Endothelial cell (in vitro differentiated cells): ENCODE measurements around the gene SFMBT2. TPM values are rescaled to one million over a fixed set of nuclear protein-coding genes. Genes with fewer than 3 reads are reported as not detected.

Experiments
- DNase-seq: peaks from one replicate; pipeline ENCODE4 v3.0.0; 2021; ENCODE audit warnings: low spot score
- H3K27ac Mint-ChIP-seq: one replicate; pipeline ENCODE4 v1.8.0; 2021; ENCODE audit warnings: mixed read lengths, inconsistent platforms; ENCODE audit not compliant: unreplicated experiment
- H3K27me3 Mint-ChIP-seq: one replicate; pipeline ENCODE4 v1.8.0; 2021; ENCODE audit warnings: mild to moderate bottlenecking, moderate library complexity, mixed read lengths, inconsistent platforms; ENCODE audit not compliant: unreplicated experiment
- H3K36me3 Mint-ChIP-seq: one replicate; pipeline ENCODE4 v1.8.0; 2021; ENCODE audit warnings: mild to moderate bottlenecking, low read depth, mixed read lengths, inconsistent platforms; ENCODE audit not compliant: unreplicated experiment
- H3K4me1 Mint-ChIP-seq: one replicate; pipeline ENCODE4 v1.8.0; 2021; ENCODE audit warnings: mild to moderate bottlenecking, mixed read lengths, inconsistent platforms; ENCODE audit not compliant: unreplicated experiment
- H3K4me3 Mint-ChIP-seq: one replicate; pipeline ENCODE4 v1.8.0; 2021; ENCODE audit warnings: mild to moderate bottlenecking, mixed read lengths, inconsistent platforms; ENCODE audit not compliant: unreplicated experiment
- H3K9me3 Mint-ChIP-seq: one replicate; pipeline ENCODE4 v1.8.0; 2021; ENCODE audit warnings: mixed read lengths, inconsistent platforms; ENCODE audit not compliant: unreplicated experiment
- total RNA-seq: library from RNA; stranded (reverse); fragmentation: NEBNext Ultra II Directional; extraction: Animal tissue kit (Norgen Biotek cat#: 25700); gene quantifications from one replicate; pipeline ENCODE4 v1.2.1, GENCODE V29; 2021; ENCODE audit not compliant: unreplicated experiment
- TF ChIP-seq, protein P1 (sequence below): fragments of 200-600 bp; sonication (generic); IDR thresholded peaks from one replicate; pipeline ENCODE4 v1.5.0; 2021; ENCODE audit warnings: antibody characterized with exemption; ENCODE audit not compliant: unreplicated experiment

SFMBT2 gene
- total RNA-seq, 1 donor from 2014 or later, result 16.0 TPM

DNA sequence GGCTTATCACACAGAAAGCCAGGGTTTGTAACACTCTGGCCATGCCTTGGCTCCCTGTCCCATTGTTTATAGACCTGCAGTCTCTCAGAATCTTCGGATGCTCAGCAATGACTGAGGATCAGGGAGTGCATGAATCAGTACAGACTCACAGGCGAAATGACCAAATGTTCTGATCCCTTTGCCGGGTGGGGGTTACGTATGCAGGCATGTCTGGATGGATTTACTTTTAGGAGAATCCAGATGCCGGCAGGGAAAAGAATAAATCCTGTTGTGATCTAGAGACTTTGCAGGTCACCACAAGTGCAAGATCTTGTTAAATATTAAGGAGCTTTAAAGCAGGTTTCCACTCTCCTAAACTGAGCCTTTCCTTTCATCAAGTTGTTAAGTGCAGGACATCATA is 149.5 kb downstream of the SFMBT2 start:
- Mint-ChIP-seq H3K36me3 (no peaks in the 10 kb centered on the region), H3K4me3 (no peak overlapping the region), H3K27me3 (no peaks in the 10 kb centered on the region), H3K9me3 (no peaks in the 10 kb centered on the region), H3K27ac (no peak overlapping the region), H3K4me1 (peaks cover 3% of the 10 kb centered on the region)
- no peak for DNase-seq
- TF ChIP-seq, protein P1, sequence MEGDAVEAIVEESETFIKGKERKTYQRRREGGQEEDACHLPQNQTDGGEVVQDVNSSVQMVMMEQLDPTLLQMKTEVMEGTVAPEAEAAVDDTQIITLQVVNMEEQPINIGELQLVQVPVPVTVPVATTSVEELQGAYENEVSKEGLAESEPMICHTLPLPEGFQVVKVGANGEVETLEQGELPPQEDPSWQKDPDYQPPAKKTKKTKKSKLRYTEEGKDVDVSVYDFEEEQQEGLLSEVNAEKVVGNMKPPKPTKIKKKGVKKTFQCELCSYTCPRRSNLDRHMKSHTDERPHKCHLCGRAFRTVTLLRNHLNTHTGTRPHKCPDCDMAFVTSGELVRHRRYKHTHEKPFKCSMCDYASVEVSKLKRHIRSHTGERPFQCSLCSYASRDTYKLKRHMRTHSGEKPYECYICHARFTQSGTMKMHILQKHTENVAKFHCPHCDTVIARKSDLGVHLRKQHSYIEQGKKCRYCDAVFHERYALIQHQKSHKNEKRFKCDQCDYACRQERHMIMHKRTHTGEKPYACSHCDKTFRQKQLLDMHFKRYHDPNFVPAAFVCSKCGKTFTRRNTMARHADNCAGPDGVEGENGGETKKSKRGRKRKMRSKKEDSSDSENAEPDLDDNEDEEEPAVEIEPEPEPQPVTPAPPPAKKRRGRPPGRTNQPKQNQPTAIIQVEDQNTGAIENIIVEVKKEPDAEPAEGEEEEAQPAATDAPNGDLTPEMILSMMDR, result no peak

DNA sequence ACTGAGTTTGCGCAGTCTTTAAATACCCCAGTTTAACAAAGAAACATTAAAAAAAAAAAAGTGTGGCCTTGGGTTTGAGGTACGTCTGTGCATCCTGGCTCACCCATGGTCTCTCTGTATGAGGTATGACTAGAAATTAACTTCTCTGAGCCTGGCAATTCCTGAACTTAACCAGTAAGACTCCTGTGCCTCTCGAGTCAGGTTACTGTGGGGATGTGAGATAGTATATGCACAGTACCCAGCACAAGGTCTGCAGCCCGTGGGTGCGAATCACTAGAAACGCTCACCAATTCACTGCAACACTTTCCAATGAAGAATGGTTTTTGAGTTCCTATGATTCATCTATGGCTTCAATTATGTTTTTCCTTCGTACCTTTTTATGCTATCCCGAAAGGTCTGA is 149.9 kb downstream of the SFMBT2 start:
- no peak for DNase-seq
- Mint-ChIP-seq H3K27me3 (no peaks in the 10 kb centered on the region), H3K4me1 (peaks cover 3% of the 10 kb centered on the region), H3K36me3 (no peaks in the 10 kb centered on the region), H3K4me3 (no peak overlapping the region), H3K9me3 (no peaks in the 10 kb centered on the region), H3K27ac (no peak overlapping the region)
- TF ChIP-seq, protein P1, result no peak

DNA sequence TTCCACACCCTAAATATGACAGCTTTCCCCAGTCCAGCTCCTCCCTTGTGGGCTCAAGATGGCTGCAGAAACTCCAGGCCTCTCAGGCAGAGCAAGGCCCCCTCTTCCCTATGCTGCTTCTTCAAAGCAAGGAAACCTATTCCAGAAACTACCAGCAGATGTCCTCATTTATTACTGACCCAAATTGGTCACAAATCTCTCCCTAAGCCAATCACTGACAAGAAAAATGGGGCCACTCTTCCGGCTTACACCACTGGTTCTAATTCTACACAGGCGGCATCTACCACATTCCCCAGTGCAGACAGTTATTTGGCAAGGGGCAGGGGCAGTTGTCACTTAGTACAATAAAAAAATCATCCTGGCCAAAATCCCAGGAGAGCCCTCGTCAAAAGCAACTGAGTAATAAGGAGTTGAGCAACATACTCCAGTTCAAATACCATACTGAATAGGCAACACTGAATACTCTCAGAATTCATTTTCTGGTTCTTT is 150.4 kb downstream of the SFMBT2 start:
- Mint-ChIP-seq H3K4me3 (no peak overlapping the region), H3K27me3 (no peaks in the 10 kb centered on the region), H3K9me3 (no peaks in the 10 kb centered on the region), H3K36me3 (no peaks in the 10 kb centered on the region), H3K4me1 (peaks cover under 1% of the 10 kb centered on the region), H3K27ac (no peak overlapping the region)
- peak; percentile 56 for DNase-seq
- TF ChIP-seq, protein P1, result peak; percentile 61

DNA sequence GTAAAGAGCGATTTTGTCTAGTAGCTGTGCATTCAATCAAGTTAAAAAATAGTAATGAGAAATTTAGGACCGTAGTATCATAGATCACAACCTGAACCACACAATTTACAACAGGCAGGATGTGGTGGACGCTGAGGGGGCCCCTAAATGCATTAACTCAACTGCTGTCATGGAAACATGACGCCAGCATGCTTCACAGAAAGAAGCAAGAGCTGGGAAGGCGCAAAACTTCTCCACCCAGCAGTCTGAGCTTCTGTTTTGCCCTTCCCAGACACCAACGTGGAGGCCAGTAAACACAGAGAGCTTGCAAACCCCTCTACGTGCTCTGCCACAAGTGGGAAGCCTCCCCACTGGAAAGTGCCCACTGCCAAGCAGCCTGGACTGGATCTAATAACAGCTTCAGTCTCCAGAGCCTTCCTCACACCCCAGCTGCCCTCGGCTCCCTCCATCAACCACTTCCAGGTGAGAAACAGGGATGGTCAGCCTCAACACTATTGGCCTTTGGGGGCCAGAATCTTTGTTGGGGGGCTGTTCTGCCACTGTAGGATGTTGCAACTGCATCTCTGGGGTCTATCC is 151.8 kb downstream of the SFMBT2 start:
- no peak overlapping the region for H3K4me3 Mint-ChIP-seq
- H3K27me3 Mint-ChIP-seq, result no peaks in the 10 kb centered on the region
- peaks cover 2% of the 10 kb centered on the region for H3K36me3 Mint-ChIP-seq
- no peak for DNase-seq
- H3K27ac Mint-ChIP-seq, result no peak overlapping the region
- H3K9me3 Mint-ChIP-seq, result no peaks in the 10 kb centered on the region
- TF ChIP-seq, protein P1, result no peak
- H3K4me1 Mint-ChIP-seq, result no peaks in the 10 kb centered on the region

DNA sequence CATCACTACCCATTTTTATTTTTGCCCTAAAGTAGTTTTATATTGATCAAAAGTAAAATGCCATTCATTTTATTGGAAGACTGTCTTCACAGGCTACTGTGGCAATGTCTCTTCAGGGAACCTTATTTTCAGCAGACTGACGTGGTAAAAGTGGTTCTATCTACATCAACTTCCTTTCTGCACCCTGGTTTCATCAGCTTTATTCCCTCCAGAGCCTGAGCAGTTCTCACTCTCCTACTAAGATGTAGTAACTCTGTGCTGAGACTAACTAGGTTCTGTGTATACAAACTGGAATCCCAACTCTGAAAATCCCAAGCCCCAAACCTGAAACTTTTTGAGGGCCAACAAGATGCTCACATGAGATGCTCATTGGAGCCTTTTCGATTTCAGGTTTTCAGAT is 155.3 kb downstream of the SFMBT2 start:
- peaks cover 9% of the 10 kb centered on the region for H3K4me1 Mint-ChIP-seq
- peaks cover 10% of the 10 kb centered on the region for H3K36me3 Mint-ChIP-seq
- DNase-seq, result no peak
- H3K4me3 Mint-ChIP-seq, result no peak overlapping the region
- no peak overlapping the region for H3K27ac Mint-ChIP-seq
- TF ChIP-seq, protein P1, result no peak
- H3K27me3 Mint-ChIP-seq, result no peaks in the 10 kb centered on the region
- no peaks in the 10 kb centered on the region for H3K9me3 Mint-ChIP-seq
